Stimulated activated CD4-positive, alpha-beta T cell treated with anti-CD3 and anti-CD28 coated beads, Interleukin-1b, Interleukin-23, amount 100 ng/mL, for 24 hours (primary cell): ENCODE results near the gene P2RY14.

Experiments
- DNase-seq, 4 experiments: peaks; one replicate each; pipeline ENCODE4 v3.0.0-alpha.2; 2020; ENCODE audit warnings: low read depth in 4 of 4, low spot score in 1 of 4

The P2RY14 gene

DNA sequence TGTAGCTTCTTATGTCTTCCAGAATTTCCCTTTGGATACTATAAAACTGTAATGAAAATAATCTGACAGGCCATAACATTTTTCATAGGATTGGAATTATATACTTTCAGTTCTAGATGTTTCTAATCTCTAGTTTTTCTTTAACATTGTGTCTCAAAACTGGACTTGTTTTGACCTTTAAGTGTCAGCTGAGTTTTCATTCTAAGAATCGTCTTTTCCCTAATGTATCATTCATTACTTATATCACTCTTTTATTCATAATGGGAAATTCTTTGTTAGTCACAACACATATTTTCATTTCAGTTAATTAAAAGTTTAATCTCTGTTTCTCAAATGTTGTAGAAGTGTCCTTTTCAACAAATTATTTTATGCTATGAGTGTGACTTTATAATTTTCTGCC is 87.2 kb downstream of the P2RY14 start:
- DNase-seq: no peak

DNA sequence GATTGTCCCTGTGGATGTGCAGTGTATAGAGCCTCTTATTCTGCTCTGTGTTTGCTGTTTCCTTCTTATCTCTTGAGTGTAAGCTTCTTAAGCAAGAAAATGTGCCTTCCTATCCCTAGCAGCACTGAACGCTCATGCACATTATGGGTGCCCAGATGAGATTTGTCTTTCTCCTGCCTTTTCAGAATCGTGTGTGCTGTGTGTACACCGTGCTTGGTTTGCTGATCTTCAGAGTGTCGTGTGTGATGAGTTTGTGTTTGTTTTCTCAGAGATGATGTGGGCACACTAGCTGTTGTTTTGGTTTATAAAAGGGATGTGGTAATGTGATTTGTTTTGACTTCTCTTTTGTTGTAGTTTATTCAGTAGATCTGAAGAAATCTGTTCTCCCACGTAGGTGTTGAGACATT is 95.1 kb downstream of the P2RY14 start:
- DNase-seq: no peak

DNA sequence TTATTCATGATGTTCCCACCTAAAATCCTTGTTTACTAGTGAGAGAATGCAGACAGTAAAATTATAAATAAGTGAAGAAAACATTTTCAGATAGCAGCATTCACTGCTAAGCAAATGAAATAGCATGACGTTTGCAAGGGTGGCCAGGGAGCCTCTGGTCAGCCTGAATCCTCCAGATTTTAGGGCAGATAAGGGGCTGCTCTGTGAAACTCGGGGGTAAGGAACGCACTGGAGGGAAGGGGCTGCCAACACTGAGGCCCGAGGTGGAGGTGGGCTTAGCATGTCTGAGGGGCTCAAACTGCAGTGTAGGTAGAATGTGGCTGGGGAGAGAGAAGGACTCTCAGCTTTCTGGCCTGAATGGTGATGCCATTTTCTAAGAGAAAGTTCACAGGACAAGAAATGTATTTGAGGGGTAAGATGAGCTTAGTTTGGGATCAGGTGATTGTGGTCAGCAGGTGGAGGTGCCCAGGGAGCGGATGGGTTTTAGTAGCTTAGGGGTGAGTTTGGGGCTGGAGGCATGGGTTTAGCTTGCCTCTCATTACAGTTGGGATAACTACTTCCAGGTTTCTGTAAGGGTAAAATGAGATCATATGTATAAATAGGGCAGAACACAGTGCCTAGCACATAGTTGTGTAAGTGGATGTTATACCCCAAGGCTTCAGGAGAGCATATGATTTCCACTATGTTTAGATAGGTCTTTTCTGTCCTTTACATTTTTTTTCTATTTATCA is 95.8 kb downstream of the P2RY14 start:
- DNase-seq: no peak

DNA sequence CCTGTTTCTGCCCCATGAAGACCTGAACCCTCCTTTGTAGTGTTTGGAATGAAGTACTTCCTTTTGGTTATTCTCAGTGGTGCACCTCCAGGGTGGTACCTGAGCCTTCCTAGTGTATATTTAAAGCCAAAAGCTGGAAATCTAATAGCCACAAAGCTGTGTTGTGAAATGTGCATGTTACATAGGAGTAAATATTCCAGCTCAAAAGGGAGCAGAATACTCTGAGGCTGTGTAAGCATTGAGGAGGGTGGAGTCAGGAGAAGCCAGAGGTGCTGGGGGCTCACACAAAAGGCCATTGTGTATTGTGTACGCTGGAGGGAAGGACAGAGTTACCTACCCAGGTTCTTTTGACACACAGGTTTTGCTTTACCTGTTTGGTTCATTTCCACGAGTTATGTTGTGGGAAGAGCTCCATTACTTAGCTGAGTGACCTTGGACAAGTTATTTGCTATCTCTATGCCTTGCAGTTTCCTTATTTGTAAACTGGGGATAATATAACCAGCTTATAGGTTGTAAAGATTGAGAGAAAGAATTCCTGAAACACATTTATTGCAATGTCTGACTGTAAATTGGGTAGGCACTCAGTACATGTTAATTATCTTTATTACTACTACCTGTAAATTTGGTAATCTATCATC is 100.0 kb downstream of the P2RY14 start:
- no peak for DNase-seq

DNA sequence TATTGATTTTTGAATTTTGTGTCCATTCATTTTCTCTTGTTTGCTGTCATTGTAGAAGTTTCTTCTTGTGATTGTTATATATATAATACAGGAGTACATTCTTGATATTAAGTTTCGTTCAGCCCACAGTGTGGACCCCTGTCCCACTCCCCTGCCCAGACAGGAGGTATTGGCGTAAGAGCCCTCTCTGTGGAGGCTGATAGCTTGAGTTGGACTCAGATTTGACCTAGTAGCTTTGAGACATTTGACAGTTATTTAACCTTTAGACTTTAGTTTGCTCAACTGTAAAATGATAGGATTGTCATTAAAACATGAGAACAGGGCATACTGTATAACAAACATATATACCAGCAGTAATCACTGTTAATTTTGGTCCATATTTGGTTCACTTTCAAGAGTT is 102.4 kb downstream of the P2RY14 start:
- no peak for DNase-seq

DNA sequence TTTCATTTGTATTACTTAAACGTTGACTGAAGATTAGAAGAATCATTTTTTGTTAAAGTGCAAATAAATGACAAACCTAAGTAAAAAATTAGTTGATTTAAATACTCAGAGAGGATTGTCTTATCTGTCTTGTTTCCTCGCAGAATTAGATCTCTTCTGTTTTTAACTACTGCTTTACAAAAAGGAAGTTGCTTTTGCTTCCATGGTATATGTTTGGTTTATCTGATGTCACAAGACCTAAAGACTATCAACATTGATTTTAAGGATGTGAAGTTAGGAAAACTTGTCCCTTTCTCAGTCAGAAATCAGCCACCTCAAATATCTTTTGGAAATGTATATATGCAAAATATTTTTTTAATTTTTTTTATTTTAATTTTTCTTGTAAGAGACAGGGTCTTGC is 104.0 kb downstream of the P2RY14 start:
- no peak for DNase-seq

DNA sequence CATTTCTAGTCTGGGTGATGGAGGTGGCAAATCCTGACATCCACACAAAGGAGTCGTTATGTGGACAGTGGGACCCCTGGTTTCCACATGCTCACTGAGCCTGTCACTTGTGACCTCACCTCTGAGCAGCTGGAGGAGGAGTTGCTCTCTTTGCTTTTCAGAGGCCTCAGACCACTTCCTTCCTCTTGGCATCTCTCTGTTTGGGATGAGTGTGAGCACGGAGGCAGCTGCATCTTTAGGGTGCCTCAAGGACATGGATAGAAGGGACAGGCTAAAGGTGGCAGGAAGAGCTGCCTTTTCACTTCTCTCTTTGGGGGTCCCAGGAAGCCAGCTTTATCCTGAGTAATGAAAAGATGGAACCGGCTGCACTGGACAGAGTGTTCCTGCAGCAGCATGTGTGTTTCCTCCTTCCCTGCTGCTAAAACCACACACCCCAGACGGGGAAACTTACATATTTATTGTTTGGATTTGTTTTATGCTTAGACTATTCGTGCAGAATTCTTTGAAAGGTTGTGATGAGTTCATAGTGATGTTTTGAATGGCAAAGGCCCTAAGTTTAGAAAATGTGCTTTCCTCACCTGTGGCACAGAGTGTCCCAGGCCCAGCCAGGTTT is 107.1 kb downstream of the P2RY14 start:
- DNase-seq: no peak

DNA sequence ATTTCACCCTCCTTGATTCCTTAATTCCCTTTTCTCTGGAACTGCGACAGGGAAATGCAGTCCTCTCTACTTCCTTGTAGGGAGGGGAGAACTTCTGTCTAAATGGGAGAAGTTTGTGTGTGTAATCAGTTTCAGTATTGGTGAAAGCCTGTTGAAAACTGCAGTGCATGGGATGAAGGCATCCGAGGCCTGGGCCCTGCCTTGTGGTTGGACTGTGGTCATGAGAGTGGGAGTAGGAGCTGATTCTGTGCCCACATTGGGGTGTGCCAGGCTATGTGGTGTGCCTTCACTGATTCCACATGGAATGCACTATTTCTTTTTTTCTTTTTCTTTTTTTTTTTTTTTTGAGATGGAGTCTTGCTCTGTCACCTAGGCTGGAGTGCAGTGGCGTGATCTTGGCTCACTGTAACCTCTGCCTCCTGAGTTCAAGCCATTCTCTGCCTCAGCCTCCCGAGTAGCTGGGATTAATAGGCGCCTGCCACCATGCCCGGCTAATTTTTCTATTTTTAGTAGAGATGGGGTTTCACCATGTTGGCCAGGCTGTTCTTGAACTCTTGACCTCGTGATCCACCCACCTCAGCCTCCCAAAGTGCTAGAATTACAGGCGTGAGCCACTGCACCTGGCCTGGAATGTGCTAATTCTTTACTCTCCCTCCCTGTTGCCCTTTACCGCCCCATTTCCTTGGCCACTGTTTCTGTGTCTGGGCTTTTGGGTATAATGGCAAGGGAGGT is 108.2 kb downstream of the P2RY14 start:
- peak in 2 of 4 experiments; percentile 20 to 49 for DNase-seq

DNA sequence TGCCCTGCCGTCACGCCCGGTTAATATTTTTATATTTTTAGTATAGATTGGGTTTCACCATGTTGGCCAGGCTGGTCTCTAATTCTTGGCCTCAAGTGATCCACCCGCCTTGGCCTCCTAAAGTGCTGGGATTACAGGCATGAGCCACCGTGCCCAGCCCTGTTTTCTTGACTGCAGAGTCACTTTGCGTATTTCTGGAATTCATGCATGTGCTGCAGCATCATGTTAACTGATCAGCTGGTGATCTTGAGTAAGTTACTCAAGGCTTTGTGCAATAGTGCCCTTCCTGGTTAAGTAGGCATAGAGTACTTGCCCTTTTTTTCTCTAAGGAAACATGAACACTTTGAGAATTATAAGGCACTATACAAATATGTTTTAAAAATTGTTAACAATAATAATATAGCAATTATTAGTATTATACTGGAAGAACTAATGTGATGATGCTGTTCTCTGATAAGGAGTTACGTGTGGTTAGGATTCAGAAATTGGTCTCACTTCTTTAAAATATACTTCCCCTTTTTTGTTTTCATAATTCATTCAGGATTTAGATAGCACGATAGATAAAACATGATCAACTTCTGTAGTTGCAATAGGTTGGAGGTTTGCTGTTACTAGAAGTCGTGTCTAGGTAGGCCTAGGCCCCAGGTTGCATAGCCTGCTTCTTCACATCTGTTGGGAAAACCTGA is 108.9 kb downstream of the P2RY14 start:
- no peak for DNase-seq

DNA sequence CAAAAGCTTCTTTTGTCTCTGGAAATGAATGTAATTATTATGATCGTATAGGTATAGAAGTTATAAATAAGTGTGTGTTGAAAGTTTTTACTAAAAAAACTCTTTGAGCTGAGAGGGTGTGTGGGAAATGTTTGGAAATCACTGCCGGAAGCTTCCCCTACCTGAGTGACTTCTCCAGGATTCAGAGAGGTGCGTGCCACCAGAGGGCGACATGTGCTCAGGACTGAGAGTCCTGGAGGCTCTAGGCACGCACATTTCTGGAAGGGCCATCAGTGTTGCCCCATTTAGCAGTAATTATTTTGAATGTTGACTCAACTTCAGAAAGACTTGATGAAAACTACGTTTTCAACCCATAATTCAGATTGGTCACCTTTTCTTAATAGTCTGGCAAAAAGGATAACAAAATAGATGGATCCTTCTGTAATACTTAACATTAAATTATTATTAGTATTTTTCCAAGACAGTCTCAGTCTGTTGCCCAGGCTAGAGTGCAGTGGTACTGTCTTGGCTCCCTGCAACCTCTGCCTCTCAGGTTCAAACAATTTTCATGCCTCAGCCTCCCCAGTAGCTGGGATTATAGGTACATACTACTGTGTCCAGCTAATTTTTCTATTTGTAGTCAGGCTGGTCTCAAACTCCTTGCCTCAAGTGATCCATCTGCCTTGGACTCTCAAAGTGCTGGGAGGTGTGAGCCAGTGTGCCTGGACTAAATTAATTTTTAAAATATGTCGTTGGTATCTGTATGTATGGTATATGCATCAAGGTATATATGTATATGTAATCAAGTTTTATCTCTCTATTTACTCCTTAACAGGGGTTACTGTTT is 109.9 kb downstream of the P2RY14 start:
- DNase-seq: peak; percentile 67 to 74 (median 71)

DNA sequence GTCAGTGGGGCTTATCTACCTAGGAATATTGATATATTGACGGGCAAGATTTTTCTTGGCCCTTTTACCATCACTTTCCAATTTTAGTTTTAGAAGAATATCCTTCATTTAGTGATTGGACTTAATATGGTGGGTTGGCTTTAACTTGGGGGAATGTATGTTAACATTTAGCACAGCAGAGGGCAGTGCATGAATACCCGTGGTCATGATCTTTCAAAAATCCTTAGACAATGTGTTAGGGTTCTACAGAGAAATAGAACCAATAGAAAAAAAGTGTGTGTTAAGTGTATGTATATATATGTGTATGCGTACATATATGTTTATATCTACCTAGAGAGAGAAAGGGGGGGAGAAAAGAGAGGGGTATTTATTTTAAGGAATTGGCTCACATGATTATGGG is 112.2 kb downstream of the P2RY14 start:
- DNase-seq: no peak

DNA sequence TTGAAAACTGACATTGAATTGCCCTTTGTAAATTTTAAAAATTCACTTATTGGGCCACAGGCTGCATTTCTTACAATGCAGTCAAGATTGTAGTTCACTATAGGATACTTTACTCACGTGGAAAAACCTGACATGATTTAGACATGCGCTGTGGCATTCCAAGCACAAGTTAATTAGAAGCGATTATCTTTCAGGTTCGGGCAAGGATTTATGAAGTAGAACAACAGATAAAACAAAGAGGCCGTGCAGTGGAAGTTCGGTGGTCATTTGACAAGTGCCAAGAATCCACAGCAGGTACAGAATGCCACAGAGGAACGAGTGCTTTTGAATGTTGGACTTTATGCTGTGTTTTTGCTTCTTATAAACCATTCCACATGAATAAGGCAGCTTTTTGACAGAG is 113.1 kb downstream of the P2RY14 start:
- DNase-seq: no peak
